OCI-LY7 (cell line): Measurements from ENCODE around the gene ARHGEF3. TPM values are rescaled to one million over a fixed set of nuclear protein-coding genes. Genes with fewer than 3 reads are reported as not detected.

ENCODE experiments used
- BruUV-seq: library from RNA; stranded (reverse); fragments of 400-500 nt; replicated peaks from 2 replicates; lab custom pipeline; 2021; lab: Mats Ljungman, UMichigan
- CTCF ChIA-PET: fragments of 300-600 bp; sonication (Branson Sonifier 250); formaldehyde crosslinking; loops from one replicate; lab custom pipeline; 2022; ENCODE audit warnings: antibody characterized with exemption; ENCODE audit not compliant: unreplicated experiment; lab: Charles Lee
- POLR2A ChIA-PET: fragments of 300-600 bp; sonication (Branson Sonifier 250); formaldehyde crosslinking; loops from one replicate; lab custom pipeline; 2022; ENCODE audit warnings: antibody characterized with exemption; lab: Charles Lee
- DNase-seq: peaks from one replicate; pipeline ENCODE4 v3.0.0-alpha.2; 2015; ENCODE audit warnings: low spot score
- H2AFZ ChIP-seq: fragments of 200-600 bp; sonication (generic), shearing (Covaris generic); 2 replicates; pipeline ENCODE4 v1.6.1; 2014; ENCODE audit warnings: mild to moderate bottlenecking, antibody characterized with exemption, low read length, moderate library complexity
- H3K27ac ChIP-seq: fragments of 200-600 bp; sonication (generic); 2 replicates; pipeline ENCODE4 v1.5.1; 2014; ENCODE audit warnings: mixed run types, low read depth, mild to moderate bottlenecking, moderate library complexity, low read length, inconsistent platforms; ENCODE audit not compliant: poor library complexity, severe bottlenecking
- H3K36me3 ChIP-seq: fragments of 200-600 bp; sonication (generic); 2 replicates; pipeline ENCODE4 v1.6.1; 2014; ENCODE audit warnings: mild to moderate bottlenecking, antibody characterized with exemption, low read length, moderate library complexity, mixed read lengths; ENCODE audit not compliant: insufficient read depth
- H3K4me1 ChIP-seq: fragments of 200-600 bp; sonication (generic); 2 replicates; pipeline ENCODE4 v1.5.1; 2014; ENCODE audit warnings: mild to moderate bottlenecking, low read length; ENCODE audit not compliant: insufficient read depth, poor library complexity, severe bottlenecking
- H3K4me2 ChIP-seq: fragments of 200-600 bp; sonication (generic); 2 replicates; pipeline ENCODE4 v1.6.1; 2014; ENCODE audit warnings: mild to moderate bottlenecking, low read length
- H3K4me3 ChIP-seq: fragments of 200-600 bp; sonication (generic); 2 replicates; pipeline ENCODE4 v1.5.1; 2014; ENCODE audit warnings: mild to moderate bottlenecking, low read depth, low read length; ENCODE audit not compliant: poor library complexity, severe bottlenecking
- H3K79me2 ChIP-seq: fragments of 200-600 bp; sonication (generic); 2 replicates; pipeline ENCODE4 v1.6.1; 2016; ENCODE audit warnings: low read depth, mild to moderate bottlenecking, low read length, moderate library complexity, mixed read lengths; ENCODE audit not compliant: insufficient read depth
- H3K9me2 ChIP-seq: fragments of 200-600 bp; sonication (generic); 2 replicates; pipeline ENCODE4 v1.6.1; 2016; ENCODE audit warnings: mild to moderate bottlenecking, low read length, mixed read lengths; ENCODE audit not compliant: insufficient read depth
- H3K9me3 ChIP-seq: fragments of 200-600 bp; sonication (generic); 2 replicates; pipeline ENCODE4 v1.6.1; 2014; ENCODE audit warnings: mild to moderate bottlenecking, mixed run types, low read length, mixed read lengths
- H4K20me1 ChIP-seq: fragments of 200-600 bp; sonication (generic); 2 replicates; pipeline ENCODE4 v1.6.1; 2014; ENCODE audit warnings: mild to moderate bottlenecking, antibody characterized with exemption, low read length, moderate library complexity, mixed read lengths; ENCODE audit not compliant: insufficient read depth
- EZH2phosphoT487 ChIP-seq: fragments of 200-600 bp; sonication (generic); IDR thresholded peaks from 2 replicates; pipeline ENCODE4 v1.6.1; 2018; ENCODE audit warnings: low read depth, borderline replicate concordance, mild to moderate bottlenecking, mixed run types, antibody characterized with exemption, low read length, moderate library complexity, mixed read lengths
- intact Hi-C: fragments of 100-400 bp; cut with micrococcal nuclease; formaldehyde crosslinking; loops from one replicate; pipeline ENCODE4 v1.10.0; 2022; ENCODE audit not compliant: unreplicated experiment
- total RNA-seq, 2 experiments: library from RNA; depleted of rRNA in 1 of 2; stranded (reverse); fragments of >200 nt in 1 of 2; shearing (Covaris generic) in 1 of 2; gene quantifications; 2 replicates each; pipeline ENCODE4 v1.2.3, GENCODE V29; 2014 to 2022
- TF ChIP-seq, protein P1 (sequence below): fragments of 200-600 bp; sonication (generic); conservative IDR thresholded peaks from 2 replicates; pipeline ENCODE4 v1.5.1; 2014; ENCODE audit warnings: mild to moderate bottlenecking, antibody characterized with exemption, low read length, moderate library complexity, mixed read lengths

The ARHGEF3 gene
- total RNA-seq, 2 experiments from 2014 or later = 14.1 to 26.9 TPM

DNA sequence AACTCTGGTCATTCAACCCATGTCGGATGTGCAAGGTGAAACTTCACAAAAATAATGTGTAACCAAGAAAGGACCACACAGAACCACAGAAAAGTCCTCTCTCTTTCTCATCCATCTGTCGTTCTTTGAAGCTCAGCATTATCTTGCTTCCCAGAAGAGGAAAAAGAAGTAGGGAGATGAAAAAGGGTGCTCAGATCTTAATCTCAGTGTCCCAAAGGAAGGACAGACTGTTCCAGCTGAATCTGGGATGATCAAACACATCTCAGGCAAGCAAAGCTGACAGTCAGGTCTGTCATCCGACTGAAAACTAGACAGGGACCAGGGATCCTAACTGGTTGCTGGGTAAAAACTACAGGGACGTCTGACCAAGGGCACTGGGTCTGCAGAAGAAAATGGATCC, 16.2 kb downstream of the ARHGEF3 start:
- ChIA-PET POLR2A (interaction anchor here (0.6 to 3.0 kb wide), 4 partner anchors 14 to 91 kb away, joined by 3 to 13 read pairs (median 7); no protein-coding TSS in a partner anchor), CTCF (interaction anchor here (0.8 kb wide), 1 partner anchor 13 kb away, joined by 3 read pairs; no protein-coding TSS in a partner anchor)
- Histone ChIP-seq H4K20me1 (no peaks in the 10 kb centered on the region), H3K4me3 (no peak overlapping the region), H3K9me3 (no peaks in the 10 kb centered on the region), H3K4me1 (peaks cover 57% of the 10 kb centered on the region), H3K4me2 (no peak overlapping the region), H3K79me2 (no peaks in the 10 kb centered on the region), H2AFZ (no peak overlapping the region), H3K36me3 (no peaks in the 10 kb centered on the region), H3K27ac (no peak overlapping the region), H3K9me2 (no peaks in the 10 kb centered on the region)
- no peak for DNase-seq
- BruUV-seq = no TSS peak
- intact Hi-C loops = loop anchor here (2.0 kb wide), 2 partner anchors 13 to 31 kb away; no protein-coding TSS in a partner anchor
- no peak for TF ChIP-seq EZH2phosphoT487
- TF ChIP-seq, protein P1, sequence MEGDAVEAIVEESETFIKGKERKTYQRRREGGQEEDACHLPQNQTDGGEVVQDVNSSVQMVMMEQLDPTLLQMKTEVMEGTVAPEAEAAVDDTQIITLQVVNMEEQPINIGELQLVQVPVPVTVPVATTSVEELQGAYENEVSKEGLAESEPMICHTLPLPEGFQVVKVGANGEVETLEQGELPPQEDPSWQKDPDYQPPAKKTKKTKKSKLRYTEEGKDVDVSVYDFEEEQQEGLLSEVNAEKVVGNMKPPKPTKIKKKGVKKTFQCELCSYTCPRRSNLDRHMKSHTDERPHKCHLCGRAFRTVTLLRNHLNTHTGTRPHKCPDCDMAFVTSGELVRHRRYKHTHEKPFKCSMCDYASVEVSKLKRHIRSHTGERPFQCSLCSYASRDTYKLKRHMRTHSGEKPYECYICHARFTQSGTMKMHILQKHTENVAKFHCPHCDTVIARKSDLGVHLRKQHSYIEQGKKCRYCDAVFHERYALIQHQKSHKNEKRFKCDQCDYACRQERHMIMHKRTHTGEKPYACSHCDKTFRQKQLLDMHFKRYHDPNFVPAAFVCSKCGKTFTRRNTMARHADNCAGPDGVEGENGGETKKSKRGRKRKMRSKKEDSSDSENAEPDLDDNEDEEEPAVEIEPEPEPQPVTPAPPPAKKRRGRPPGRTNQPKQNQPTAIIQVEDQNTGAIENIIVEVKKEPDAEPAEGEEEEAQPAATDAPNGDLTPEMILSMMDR = no peak

DNA sequence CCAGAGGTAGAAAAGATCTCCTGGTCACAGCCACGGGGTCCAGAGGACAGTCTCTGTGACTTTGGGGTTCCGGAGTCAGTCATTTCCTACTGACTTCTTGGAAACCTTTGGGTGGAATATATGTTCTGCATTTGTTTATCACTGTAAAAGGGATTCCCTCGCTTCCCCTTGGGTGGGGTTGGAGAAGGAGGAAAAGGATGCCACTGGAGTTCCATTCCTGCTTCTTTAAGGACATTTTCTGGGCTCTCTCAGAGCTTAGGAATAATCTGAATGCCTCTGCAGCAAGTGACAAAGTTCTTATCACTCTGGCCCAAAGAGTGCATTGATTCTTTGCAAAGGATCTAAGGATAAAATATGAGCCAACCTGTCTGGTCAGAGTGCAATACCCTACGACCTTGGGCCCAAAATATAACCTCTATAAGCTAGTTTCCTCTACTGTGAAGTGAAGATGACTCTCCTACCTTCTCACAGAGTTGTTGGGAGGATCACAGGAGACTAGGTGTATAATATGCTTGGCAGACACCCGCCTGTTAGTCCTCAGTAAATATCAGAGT, 17.2 kb downstream of the ARHGEF3 start:
- Histone ChIP-seq H2AFZ (no peak overlapping the region), H3K27ac (peak overlapping the region; percentile 52), H3K4me2 (peak overlapping the region; percentile 62), H4K20me1 (no peaks in the 10 kb centered on the region), H3K79me2 (no peaks in the 10 kb centered on the region), H3K4me3 (peak overlapping the region; percentile 11), H3K9me3 (no peaks in the 10 kb centered on the region), H3K36me3 (no peaks in the 10 kb centered on the region), H3K4me1 (peaks cover 57% of the 10 kb centered on the region), H3K9me2 (no peaks in the 10 kb centered on the region)
- TF ChIP-seq, protein P1 = no peak
- TF ChIP-seq EZH2phosphoT487 = no peak
- no TSS peak for BruUV-seq
- intact Hi-C loops = loop anchor here (2.0 to 5.0 kb wide), 4 partner anchors 14 to 133 kb away; no protein-coding TSS in a partner anchor
- POLR2A ChIA-PET = interaction anchor here (0.5 to 3.0 kb wide), 8 partner anchors 10 to 178 kb away, joined by 3 to 18 read pairs (median 3); no protein-coding TSS in a partner anchor
- no peak for DNase-seq
- CTCF ChIA-PET = interaction anchor here (0.6 to 0.8 kb wide), 2 partner anchors 15 to 34 kb away, joined by 3 to 4 read pairs; no protein-coding TSS in a partner anchor
